Amniotic stem cell (primary cell): ENCODE results near the gene XPO5.
"Not testable (repeated sequence)": the region's sequence is repeated elsewhere in the genome, so short reads cannot be mapped to it uniquely, and the experiment has no call there.

Experiments
- DNase-seq: peaks from one replicate; lab custom pipeline; 2025; lab: John Stamatoyannopoulos, UW

XPO5 gene

DNA sequence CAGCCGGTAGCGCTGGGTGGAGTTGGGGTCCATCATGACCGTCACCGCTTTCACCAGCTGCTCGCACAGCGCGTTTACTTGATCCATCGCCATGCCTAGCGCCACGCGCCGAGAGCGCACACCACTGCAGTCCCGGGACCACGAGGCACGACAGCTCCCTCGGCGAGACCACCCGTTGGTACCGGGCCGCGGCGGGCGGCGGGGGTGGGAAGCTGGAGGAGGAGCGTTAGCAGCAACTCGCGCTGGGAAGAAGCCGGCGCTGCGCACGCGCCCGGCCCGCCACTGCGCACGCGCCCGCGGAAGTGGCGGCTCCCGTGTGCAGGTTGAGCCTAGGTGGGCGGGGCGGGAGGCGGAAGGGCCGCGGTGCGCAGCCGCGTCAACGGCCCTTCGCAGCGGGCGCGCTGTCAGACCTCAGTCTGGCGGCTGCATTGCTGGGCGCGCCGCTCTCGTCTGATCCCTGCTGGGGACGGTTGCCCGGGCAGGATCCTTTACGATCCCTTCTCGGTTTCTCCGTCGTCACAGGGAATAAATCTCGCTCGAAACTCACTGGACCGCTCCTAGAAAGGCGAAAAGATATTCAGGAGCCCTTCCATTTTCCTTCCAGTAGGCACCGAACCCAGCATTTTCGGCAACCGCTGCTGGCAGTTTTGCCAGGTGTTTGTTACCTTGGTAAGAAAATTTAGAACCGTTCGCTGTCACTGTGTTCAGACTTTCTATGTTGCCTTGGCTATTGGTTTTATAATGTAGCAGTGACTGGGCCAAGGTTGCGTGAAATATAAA lies at the start of gene XPO5, which contains the start of gene POLH:
Gene XPO5 (minus strand): TSS at position 267 of the 780 bp plus-strand sequence. CDS start 174 bp downstream, at position 93.
Gene POLH (plus strand): TSS at position 414 of the 780 bp plus-strand sequence. CDS start 6,135 bp downstream, outside the sequence.
- peak; percentile 74 for DNase-seq

DNA sequence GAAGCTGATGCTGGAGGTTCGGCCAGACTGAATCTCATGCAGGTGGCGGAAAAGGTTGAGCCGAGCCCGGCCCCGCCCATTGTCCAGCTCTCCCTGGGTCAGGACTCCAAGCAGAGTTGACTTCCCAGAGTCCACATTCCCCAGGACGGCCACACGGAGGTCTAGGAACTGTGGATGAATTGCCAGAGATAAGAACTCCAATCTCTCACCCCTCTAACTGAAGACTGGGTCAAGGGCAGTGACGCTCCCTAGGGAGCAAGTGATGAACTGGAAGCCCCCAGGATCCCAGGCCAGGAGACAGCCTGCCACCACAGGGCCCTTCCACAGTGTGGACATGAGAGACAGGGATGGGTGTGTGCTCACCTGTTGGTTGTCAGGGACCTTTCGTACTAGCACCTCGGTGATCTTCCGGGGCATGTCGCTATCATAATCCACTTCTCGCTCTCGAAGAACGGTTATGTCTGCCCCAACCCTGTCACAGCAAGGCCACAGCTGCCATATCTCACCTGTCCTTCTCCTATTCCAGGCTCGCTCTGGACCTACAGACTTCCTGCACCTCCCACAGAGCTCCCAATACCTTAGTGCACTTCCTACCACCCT lies 49.7 kb upstream of the XPO5 start:
- no peak for DNase-seq

DNA sequence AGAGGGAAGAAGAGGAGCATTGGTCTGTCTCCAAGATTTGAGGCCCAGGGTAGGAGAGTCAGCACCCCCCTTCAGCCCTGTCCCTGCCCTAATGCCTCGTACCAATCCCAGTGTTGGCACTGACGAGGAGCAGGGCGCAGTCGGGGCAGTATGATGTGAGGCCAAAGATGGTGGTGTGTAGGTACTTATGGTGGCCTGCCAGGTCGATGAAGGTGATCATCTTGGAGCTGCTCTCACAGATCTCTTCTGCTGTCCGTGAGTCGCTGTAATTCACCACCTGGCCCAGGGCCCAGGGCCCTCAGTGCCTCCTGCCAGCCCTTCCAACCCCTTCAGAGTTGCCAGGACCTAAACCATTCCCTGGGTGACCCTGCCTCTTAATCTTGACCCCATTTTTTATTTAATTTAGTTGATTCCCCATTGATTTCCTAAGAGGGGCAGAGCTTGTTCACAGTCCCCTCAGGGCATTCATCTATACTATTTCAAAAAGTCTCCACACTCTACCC lies 49.0 kb upstream of the XPO5 start:
- DNase-seq, result no peak

DNA sequence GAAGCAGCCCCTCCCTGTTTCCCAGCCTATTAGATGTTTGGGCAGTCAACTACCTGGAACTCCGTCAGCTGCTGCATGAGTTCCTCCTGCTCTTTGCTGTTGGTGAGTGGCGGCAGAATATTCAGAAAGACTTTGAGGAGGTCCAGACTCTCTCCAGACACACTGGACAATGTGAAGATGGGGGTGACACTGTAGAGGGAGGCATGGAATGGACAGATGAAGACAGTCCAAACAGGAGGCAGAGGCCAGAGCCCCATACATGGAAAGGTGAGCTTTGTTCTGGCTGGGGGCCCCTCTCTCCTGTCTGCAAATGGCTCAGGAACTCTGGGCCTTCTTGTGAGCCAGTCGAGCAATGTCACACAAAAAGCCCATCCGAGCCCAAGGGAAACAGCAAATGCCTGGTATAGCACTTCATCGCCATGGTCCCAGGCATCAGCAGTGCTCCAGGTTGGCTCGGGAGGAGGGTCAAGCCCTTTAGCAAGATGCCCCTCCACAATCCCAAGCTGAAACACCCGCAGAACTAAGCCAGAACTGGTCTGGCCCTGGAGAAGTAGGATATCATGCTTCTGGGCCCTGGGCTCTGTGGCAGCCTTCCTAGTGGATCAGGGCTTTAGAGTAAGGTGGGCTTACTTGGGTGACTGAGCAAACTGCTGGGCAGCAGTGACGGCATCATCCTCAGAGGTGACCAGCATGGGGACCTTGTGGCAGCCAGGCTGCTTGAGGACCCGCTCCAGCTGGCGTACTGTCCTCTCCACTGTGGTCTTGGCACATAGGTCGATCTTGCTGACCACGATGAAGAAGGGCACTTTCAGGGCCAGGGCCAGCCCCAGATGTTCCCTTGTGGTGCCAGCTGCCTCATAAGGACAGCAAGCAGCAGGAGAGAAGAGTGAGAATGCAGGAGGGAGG lies 48.3 kb upstream of the XPO5 start:
- DNase-seq, result no peak

DNA sequence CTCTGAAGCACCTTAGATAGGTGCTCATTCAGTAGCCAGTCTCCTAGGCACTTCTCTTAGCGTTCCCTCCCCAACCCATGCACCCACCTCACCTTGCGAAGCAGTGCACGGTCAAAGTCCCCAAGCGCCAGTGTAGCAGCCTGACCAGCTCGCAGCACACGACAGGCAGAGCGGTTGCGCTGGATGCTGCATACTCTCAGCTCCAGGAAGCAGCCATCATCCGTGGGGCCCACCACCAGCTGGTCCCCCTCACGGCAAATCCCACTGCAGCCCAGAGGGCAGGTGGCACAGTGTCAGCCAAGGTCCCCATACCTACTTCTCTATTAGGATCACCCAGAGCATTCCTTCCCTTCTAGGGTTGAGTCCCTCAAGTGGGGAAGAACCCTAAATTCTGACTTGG lies 46.7 kb upstream of the XPO5 start:
- DNase-seq, result no peak

DNA sequence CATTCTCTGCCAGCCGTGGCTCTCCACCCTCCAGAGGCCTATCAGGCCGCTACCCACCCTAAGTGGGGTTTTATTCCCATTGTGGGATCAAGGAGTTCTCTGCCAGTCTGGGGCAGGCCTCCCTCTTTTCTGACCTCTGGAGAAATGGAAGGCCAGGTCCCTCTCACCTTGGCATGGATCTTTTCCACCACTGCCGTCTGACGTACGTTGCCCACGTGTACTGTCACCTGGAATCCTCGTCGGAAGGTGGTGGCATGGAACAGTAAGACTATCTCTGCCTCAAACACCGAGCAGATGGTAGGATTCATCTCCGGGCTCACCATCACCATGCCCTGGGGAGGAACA lies 46.0 kb upstream of the XPO5 start:
- no peak for DNase-seq

DNA sequence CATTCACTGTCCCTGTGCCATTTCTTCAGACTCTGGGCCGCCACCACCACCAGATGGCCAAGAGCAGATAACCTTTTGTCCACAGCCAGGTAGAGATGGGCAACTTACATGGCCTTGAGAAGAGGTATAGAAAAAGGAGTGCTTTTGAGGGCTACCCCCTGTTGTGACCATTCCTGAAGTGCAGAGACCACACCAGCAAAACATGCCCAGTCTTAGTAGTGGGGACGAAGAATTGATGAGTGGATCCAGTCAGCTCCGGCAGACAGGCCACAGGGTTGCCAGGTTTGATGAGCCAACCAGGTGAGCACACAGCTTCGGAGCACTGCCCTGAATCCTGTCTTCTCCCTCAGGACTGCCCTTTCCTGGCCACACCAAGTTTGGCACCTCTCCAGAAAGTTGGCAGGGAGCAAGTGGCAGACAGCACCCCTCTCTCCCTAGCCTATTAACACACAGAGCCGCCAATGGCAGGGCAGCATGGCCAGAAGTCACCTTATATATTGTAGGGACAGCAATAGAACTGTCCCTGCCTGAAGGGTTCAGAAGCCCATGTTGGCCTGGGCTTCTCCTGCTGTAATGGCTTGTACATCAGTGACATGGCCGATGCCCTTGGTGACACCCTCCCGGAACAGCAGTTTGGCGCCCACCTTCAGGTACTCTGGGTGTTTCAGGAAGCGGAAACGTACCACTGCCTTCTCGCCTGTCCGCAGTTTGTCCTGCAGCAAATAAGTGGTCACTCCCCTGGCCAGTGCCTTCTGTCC lies 45.4 kb upstream of the XPO5 start:
- DNase-seq, result no peak

DNA sequence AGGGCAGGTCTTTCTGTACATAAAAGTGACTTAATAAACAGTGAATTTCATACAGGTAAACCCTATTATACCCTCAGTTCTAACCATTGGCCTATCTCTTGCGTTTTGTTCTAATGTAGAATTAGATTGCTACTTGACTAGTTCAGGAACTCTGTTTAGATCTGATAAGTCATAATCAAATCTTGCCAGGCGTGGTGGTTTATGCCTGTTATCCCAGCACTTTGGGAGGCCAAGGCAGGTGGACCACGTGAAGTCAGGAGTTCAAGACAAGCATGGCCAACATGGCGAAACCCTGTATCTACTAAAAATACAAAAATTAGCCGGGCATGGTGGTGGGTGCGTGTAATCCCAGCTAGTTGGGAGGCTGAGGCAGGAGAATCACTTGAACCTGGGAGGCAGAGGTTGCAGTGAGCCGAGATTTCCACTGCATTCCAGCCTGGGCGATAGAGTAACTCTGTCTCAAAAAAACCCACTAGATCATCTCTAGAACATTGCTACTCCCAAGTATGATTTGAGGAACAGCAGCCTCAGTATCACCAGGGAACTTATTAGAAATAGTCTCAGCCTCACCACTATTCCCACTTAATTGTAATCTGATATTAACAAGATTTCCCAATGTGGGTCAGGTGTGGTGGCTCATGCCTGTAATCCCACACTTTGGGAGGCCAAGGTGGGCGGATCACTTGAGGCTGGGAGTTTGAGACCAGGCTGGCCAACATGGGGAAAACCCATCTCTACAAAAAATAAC lies 41.1 kb upstream of the XPO5 start:
- no peak for DNase-seq

DNA sequence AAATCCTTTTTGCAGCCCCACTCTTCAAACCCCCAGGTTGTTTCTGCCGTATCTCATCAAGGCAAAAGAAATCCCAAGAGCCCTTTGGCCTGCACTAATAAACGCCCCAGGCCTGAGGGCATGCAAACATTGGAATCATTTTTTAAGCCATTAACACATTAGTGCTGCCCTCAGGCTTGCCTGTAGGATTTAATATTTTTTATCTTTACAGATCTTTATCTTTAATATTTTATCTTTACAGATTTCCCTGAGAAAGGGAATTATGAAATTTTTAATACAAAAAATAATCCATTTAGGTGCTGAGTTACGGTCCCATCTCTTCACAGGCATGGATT lies 38.5 kb upstream of the XPO5 start:
- no peak for DNase-seq

DNA sequence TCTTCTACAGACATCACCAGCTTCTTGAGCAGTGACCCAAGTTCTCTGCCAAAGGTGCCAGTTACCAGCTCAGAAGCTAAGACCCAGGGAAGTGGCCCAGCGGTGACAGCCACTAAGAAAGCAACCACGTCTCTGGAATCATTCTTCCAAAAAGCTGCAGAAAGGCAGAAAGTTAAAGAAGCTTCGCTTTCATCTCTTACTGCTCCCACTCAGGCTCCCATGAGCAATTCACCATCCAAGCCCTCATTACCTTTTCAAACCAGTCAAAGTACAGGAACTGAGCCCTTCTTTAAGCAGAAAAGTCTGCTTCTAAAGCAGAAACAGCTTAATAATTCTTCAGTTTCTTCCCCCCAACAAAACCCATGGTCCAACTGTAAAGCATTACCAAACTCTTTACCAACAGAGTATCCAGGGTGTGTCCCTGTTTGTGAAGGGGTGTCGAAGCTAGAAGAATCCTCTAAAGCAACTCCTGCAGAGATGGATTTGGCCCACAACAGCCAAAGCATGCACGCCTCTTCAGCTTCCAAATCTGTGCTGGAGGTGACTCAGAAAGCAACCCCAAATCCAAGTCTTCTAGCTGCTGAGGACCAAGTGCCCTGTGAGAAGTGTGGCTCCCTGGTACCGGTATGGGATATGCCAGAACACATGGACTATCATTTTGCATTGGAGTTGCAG lies 38.0 kb upstream of the XPO5 start:
- no peak for DNase-seq

DNA sequence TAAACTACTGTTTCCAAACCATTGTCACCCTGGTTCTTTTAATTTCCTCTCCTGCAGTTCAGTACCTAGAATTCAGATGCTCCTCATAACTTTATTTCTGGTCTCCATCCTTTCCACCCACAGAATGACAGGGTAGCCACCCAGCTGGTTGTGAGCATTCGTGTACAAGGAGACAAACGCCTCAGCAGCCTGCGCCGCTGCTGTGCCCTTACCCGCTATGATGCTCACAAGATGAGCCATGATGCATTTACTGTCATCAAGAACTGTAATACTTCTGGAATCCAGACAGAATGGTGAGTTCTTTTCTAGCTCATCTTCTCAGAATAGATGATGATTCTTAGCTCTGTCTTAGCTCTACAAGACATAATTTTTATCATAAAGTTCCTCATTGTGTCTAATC lies 34.6 kb upstream of the XPO5 start:
- no peak for DNase-seq

DNA sequence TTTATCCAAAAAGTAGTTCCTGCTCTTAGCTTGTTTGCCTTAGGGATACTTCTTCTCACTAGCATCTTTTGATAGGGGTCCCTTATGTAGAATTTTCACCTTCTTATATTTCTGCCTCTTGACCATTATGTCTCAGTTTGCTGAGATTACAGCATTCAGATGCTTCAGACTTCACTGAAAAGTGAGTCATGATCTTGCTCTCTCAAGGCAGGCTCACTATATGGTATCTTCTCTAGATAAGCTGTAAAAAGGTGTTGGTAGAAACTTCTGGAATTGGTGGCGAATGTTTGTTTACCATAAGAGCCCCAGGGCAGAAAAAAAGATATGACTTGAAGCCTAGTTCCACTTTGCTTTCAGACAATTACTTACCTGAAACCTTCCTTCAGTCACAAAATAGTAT lies 33.6 kb upstream of the XPO5 start:
- no peak for DNase-seq

DNA sequence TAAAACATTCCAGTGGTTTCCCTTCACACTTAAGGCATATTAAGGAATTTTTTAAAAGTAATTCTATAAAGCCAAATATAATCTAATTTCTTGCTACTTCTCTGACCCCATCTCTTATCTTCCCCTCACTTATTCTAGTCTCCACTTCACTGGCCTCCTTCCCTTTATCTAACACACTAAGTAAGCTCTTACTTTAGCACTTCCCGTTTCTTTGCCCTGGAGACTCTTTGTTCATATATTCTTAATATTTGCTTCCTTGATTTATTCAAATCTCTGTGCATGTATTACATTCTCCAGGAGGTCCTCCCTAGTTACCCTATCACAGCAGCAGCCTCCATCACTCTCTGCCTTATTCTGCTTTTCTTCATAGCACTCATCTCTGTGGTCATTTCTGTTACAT lies 33.0 kb upstream of the XPO5 start:
- no peak for DNase-seq

DNA sequence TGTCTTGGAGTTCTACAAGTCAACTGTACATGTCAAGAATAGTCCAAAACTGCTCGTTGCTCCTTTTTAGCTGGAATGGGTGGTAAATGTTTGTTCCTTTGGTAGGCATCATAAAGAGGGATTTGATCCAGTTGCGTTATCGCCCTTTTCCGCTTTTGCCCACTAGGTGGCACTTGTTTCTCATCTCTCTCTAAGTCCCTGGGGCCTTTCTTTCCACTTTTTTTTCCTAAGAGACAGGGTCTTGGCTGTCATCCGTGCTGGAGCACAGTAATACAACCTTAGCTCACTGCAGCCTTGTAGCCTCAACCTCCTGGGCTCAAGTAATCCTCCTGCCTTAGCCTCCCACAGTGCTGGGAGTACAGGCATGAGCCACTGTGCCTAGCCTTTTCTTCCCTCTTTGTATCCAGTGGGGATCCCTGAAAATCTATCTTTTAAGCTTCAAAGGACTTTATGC lies 32.5 kb upstream of the XPO5 start:
- DNase-seq, result peak; percentile 73

DNA sequence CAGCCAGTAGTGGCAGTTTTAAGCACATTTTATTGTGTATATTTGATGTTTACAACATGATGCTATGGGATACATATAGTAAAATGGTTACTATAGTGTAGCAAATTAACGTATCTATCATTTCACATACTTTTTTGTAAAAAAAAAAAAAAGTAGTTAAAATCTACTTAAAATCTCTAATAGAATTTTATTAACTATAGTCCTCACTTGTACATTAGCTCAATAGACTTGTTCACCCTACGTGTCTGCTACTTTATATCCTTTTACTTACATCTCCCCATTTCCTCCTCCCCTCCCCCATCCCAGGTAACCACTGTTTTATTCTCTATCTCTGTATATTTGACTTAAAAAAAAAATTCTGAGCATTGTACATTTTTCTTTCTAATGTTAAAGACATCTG lies 30.2 kb upstream of the XPO5 start:
- DNase-seq, result no peak

DNA sequence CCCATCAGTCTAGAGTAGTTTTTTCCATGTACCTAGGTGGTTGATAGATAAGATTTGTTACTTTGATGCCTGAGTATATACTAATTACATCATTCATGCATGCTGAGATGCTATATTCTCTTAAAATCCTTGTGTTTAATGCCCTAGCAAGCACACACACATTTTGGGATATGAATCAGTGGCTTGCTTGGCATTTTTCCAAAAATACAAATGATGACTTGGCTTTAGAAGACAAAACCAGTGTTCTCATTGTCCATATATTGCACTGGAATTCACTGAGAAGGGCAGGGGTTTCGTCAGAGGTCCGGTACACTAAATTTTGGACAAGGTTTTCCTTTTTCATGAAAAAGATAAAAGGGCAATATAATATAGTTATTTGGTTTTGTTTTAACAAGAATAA lies 28.3 kb upstream of the XPO5 start:
- DNase-seq, result peak; percentile 42

DNA sequence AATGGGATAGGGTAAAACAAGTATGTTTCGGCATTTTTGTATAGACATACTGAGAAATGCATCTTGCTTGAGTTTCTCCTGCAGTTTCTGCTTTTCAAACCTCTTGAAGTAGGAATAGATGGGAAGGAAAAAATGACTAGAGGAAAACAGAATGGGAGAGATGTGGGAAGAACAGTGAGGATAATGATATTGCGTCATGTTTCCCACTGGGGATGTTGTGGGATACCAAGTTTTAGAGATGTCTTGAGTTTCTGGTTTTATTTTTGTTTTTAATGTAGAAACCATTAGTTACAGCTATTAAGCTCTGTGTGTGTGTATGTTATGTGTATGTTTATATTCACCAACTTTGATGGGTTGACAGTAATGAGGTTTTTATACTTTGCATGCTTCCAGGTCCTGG lies 24.8 kb upstream of the XPO5 start:
- no peak for DNase-seq

DNA sequence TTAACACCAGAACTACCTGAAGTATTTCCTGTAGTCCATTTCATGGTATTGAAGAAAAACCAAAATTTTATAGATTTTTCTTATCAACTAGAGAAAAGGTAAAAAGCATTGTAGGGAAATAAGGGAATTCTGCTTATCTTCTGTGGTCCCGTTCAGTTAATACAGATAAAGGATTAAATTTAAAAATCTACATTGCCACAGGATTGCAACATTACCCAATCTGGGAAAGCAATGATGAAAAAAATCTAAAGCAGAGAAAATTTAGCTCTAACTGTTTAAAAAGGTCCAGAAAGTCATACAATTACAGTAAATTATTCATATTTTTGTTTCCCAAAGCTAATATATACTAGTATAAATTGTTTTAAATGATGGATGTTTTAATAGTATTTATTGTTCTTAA lies 18.1 kb upstream of the XPO5 start:
- no peak for DNase-seq

DNA sequence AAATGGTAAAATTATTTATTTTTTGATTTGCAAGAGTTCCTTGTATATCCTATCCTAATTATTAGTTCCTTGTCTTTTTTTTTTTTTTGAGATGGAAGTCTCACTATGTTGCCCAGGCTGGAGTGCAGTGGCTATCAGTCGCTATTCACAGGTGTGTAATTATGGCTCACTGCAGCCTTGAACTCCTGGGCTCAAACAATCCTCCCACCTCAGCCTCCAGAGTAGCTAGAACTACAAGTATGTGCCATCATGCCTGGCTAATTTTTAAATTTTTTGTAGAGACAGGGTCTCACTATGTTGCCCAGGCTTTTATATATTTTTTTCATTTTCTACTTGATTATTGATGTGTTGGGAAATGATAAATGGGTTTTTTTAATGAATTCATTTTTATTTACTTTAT lies 13.7 kb upstream of the XPO5 start:
- not testable (repeated sequence) for DNase-seq

DNA sequence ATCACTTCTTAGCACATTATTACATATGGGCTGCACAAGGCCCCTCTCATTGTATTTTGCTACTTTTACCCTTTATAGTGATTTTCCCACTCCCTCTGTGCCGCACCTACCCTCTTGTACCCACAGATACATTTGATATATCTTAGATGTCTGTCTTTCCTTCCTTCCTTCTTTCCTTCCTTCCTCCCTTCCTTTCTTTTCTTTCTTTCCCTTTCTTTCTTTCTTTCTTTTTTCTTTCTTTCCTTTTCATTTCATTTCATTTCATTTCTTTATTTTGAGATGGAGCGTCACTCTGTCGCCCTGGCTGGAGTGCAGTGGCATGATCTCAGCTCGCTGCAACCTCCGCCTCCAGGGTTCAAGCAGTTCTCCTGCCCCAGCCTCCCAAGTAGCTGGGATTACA lies 12.4 kb upstream of the XPO5 start:
- no peak for DNase-seq
